Measurements from ENCODE around the gene LSAMP. TPM values are rescaled to one million over a fixed set of nuclear protein-coding genes. Genes with fewer than 3 reads are reported as not detected.
A peak's percentile ranks its signal among the peaks of the same experiment; 100 is the strongest.

The LSAMP gene
- 0.66 and 0.90 TPM in 2 replicates for total RNA-seq (2021)
- long read RNA-seq, partial matches to known transcripts, result 0 of 1 reads
- long read RNA-seq, other reads (novel, unspliced or antisense), result 1 of 1 reads

GRCh38 chr3:116445311-116445841 lies at the start of gene LSAMP:
LSAMP (minus strand) TSS chr3:116445487.
- WGBS (ENCODE audit: extremely low coverage, insufficient read length, low lambda C conversion rate), result no CpG with 5 or more reads among the region's 15 CpGs
- no peaks in the 10 kb centered on the region for H3K4me1 ChIP-seq (ENCODE audit: insufficient read depth, low read length)
- H3K23ac ChIP-seq (ENCODE audit: insufficient read length, low read depth, low read length), result no peak within 1 kb of the TSS

More at GRCh38 chr3:116445311-116445841, at the start of gene LSAMP:
- Mint-ChIP-seq H3K27ac (peak within 1 kb of the TSS in 2 of 3 experiments; percentile 42 to 80; a peak in 4 of 7 replicates), H3K4me3 (peak within 1 kb of the TSS; percentile 75 to 94), H3K4me1 (peaks cover 30 to 39% of the 10 kb centered on the region in 2 experiments), H3K27me3 (ENCODE audit: low read depth) (peaks cover 27% of the 10 kb centered on the region), H3K9me3 (no peaks in the 10 kb centered on the region), H3K36me3 (ENCODE audit: insufficient read depth in 1 of 3, low read depth in 3 of 3) (no peaks in the 10 kb centered on the region)
- H2BK12ac ChIP-seq (ENCODE audit: insufficient read length, low read depth, low read length), result no peak within 1 kb of the TSS
- H2AK5ac ChIP-seq (ENCODE audit: insufficient read length, low read length), result no peak within 1 kb of the TSS
- H3K18ac ChIP-seq (ENCODE audit: insufficient read length, low read depth, low read length), result peak within 1 kb of the TSS; percentile 1
- H4K8ac ChIP-seq (replicated peaks; ENCODE audit: insufficient read length, low read depth, low read length), result no peak within 1 kb of the TSS
- no peak within 1 kb of the TSS for H3T11ph ChIP-seq (ENCODE audit: low read length)
- H4K91ac ChIP-seq (ENCODE audit: insufficient read length, low read depth, low read length), result no peak within 1 kb of the TSS
- no peaks in the 10 kb centered on the region for H3K79me1 ChIP-seq (ENCODE audit: insufficient read depth, low read depth, low read length, poor library complexity, severe bottlenecking)
- H2BK15ac ChIP-seq (ENCODE audit: low read depth, low read length), result no peak within 1 kb of the TSS
- no peak within 1 kb of the TSS for H2BK5ac ChIP-seq (ENCODE audit: insufficient read length, low read length)
- H3K79me2 ChIP-seq (ENCODE audit: insufficient read depth, low read length), result no peaks in the 10 kb centered on the region
- peak within 1 kb of the TSS; percentile 26 for H2AFZ ChIP-seq (ENCODE audit: low read length)
- no peak within 1 kb of the TSS for H3K4ac ChIP-seq (ENCODE audit: low read depth, low read length)
- peak; percentile 81 for DNase-seq
- no peak for TF ChIP-seq CTCF (conservative IDR thresholded peaks at IDR 0.05)
- H3K27me3 ChIP-seq (ENCODE audit: insufficient read depth, low read length), result no peaks in the 10 kb centered on the region; the same call in 1 of the 2 replicates
- H3K23me2 ChIP-seq (ENCODE audit: insufficient read length, low read depth, low read length, poor library complexity, severe bottlenecking), result peaks cover 6% of the 10 kb centered on the region
- H4K20me1 ChIP-seq (ENCODE audit: control insufficient read depth, insufficient read depth, insufficient read length), result no peaks in the 10 kb centered on the region
- no peak within 1 kb of the TSS for H4K5ac ChIP-seq (ENCODE audit: insufficient read length, low read depth, low read length)
- H3K56ac ChIP-seq (ENCODE audit: insufficient read length, low read depth, low read length), result no peak within 1 kb of the TSS
- H2BK120ac ChIP-seq (ENCODE audit: low read depth, low read length, poor library complexity, severe bottlenecking), result no peak within 1 kb of the TSS
- H3K9ac ChIP-seq (ENCODE audit: extremely low read depth, insufficient read length, low read length), result peak within 1 kb of the TSS; percentile 5
- H3K4me2 ChIP-seq (ENCODE audit: insufficient read depth, insufficient read length, low read length), result peak within 1 kb of the TSS; percentile 74
- no peaks in the 10 kb centered on the region for H3K9me3 ChIP-seq (ENCODE audit: control insufficient read depth, low read depth, low read length)
- H2BK20ac ChIP-seq (ENCODE audit: low read depth, low read length, poor library complexity, severe bottlenecking), result no peak within 1 kb of the TSS
- H3K27ac ChIP-seq (ENCODE audit: insufficient read length, low read depth, low read length), result no peak within 1 kb of the TSS
- peak within 1 kb of the TSS; percentile 41 for H3K14ac ChIP-seq (ENCODE audit: insufficient read depth, low read length)
